ENCODE data around the gene CRACR2A. TPM values are rescaled to one million over a fixed set of nuclear protein-coding genes. Genes with fewer than 3 reads are reported as not detected.

Gene CRACR2A
- polyA plus RNA-seq, 2 of the 4 experiments (the other 2 are of a cell fraction) = 1.1 to 3.8 TPM

DNA sequence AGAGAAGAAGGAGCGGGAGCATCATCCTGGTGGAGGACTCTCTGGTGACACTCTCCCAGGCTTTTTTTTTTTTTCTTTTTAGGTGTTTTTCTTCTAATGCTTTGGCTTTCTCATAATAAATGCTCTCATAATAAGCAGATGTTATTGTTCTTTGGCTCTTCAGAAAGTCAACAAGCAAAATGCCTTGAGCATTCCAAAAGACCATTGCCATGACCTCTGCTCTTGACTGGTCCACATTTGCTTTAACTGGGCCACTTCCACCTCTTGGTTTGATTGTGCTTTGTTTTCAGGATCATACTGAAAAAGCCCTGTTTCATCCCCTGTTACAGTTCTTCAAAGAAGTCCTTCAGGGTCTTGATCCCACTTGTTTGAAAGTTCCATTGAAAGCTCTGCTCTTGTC is 36.9 kb downstream of the CRACR2A start:
- no peak for DNase-seq (ENCODE audit: low read depth in 1 of 2, low spot score in 1 of 2)
- no peak for ATAC-seq
- ChIA-PET CTCF (interaction anchor here (0.9 kb wide), 1 partner anchor 416 kb away, joined by 5 read pairs; no protein-coding TSS in a partner anchor), POLR2A (no interaction called here)
- Histone ChIP-seq H3K4me2 (no peak overlapping the region), H3K4me1 (no peaks in the 10 kb centered on the region), H3K4me3 (no peak overlapping the region), H3K27ac (no peak overlapping the region), H3K9me3 (no peaks in the 10 kb centered on the region)
- TF ChIP-seq POLR2A (IDR thresholded peaks at IDR 0.05; ENCODE audit: low read length) = no peak
- TF ChIP-seq CEBPB (IDR thresholded peaks at IDR 0.05) = no peak
- WGBS (ENCODE audit: missing lambda C conversion rate) = 48% methylated on average over 1 of the region's 1 CpG
- no peak for FAIRE-seq

DNA sequence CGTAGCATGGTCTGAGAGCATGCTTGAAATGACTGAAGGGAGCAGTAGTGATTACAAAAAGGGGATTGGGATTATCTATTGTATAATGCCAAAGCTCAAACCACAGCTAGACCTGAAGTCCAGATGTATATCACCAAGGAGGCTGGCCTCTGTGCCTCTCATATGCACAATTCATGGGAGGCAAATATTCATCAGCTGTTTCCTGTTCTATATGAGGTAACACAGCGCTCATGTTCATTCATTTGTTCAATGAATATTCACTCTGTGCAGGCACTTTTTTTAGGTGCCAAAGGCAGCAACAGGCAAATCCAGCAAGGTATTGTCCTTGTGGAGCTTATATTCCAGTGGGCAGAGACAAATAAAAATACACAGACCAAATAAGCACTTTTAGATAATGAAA is 39.0 kb downstream of the CRACR2A start:
- CTCF ChIA-PET = interaction anchor here (1.2 to 1.8 kb wide), 2 partner anchors 19 to 414 kb away, joined by 3 to 4 read pairs; no protein-coding TSS in a partner anchor
- no peak for TF ChIP-seq EHF (CRISPR knock-in tag; IDR thresholded peaks at IDR 0.05)
- no peak for TF ChIP-seq HEYL (CRISPR knock-in tag; IDR thresholded peaks at IDR 0.05)
- no peak for TF ChIP-seq KDM1A (IDR thresholded peaks at IDR 0.05; ENCODE audit: low read depth)
- TF ChIP-seq, protein P1, sequence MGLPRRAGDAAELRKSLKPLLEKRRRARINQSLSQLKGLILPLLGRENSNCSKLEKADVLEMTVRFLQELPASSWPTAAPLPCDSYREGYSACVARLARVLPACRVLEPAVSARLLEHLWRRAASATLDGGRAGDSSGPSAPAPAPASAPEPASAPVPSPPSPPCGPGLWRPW (IDR thresholded peaks at IDR 0.05) = no peak
- no peak for TF ChIP-seq RAD21 (conservative IDR thresholded peaks at IDR 0.05 in 1 of 2, IDR thresholded peaks at IDR 0.05 in 1 of 2)
- TF ChIP-seq TP53 (CRISPR knock-in tag; IDR thresholded peaks at IDR 0.05) = no peak
- TF ChIP-seq ZNF302 (CRISPR knock-in tag; IDR thresholded peaks at IDR 0.05) = no peak
- POLR2A ChIA-PET = no interaction called here
- H3K4me2 ChIP-seq = no peak overlapping the region
- no peak overlapping the region for H3K27ac ChIP-seq
- H3K9me3 ChIP-seq = no peaks in the 10 kb centered on the region
- ATAC-seq (no peak), DNase-seq (ENCODE audit: low read depth in 1 of 2, low spot score in 1 of 2) (no peak), FAIRE-seq (no peak)
- H3K4me1 ChIP-seq = no peaks in the 10 kb centered on the region
- no peak overlapping the region for H3K4me3 ChIP-seq
- 60% methylated on average over 2 of the region's 2 CpGs for WGBS (ENCODE audit: missing lambda C conversion rate)

GRCh38 chr12:3713483-3713882 is 39.4 kb downstream of the CRACR2A start:
- POLR2A ChIA-PET = no interaction called here
- H3K4me1 ChIP-seq = no peaks in the 10 kb centered on the region
- no peak overlapping the region for H3K4me3 ChIP-seq
- 39% methylated on average over 4 of the region's 4 CpGs for WGBS (ENCODE audit: missing lambda C conversion rate)
- no peak overlapping the region for H3K4me2 ChIP-seq
- DNase-seq (ENCODE audit: low read depth in 1 of 2, low spot score in 1 of 2) (no peak), ATAC-seq (no peak), FAIRE-seq (no peak)
- no peak for TF ChIP-seq HOXB5 (CRISPR knock-in tag; IDR thresholded peaks at IDR 0.05)
- no peak for TF ChIP-seq FOSB (CRISPR knock-in tag; IDR thresholded peaks at IDR 0.05)
- TF ChIP-seq CTCF (IDR thresholded peaks at IDR 0.05) = no peak
- TF ChIP-seq MAFK (IDR thresholded peaks at IDR 0.05; ENCODE audit: partially characterized antibody) = no peak
- CTCF ChIA-PET = interaction anchor here (1.2 to 1.8 kb wide), 2 partner anchors 18 to 413 kb away, joined by 3 to 4 read pairs; no protein-coding TSS in a partner anchor
- H3K9me3 ChIP-seq = no peaks in the 10 kb centered on the region
- H3K27ac ChIP-seq = no peak overlapping the region

GRCh38 chr12:3712209-3712992 is 40.5 kb downstream of the CRACR2A start:
- ATAC-seq = no peak
- CTCF ChIA-PET = interaction anchor here (0.9 to 1.8 kb wide), 2 partner anchors 9 to 17 kb away, joined by 4 to 6 read pairs; no protein-coding TSS in a partner anchor
- POLR2A ChIA-PET = no interaction called here

More at GRCh38 chr12:3712209-3712992, 40.5 kb downstream of the CRACR2A start:
- TF ChIP-seq CEBPB (IDR thresholded peaks at IDR 0.05) = no peak
- TF ChIP-seq ATOH8 (CRISPR knock-in tag; IDR thresholded peaks at IDR 0.05; ENCODE audit: low read depth) = no peak
- no peak for TF ChIP-seq HOXB13 (CRISPR knock-in tag; IDR thresholded peaks at IDR 0.05; ENCODE audit: low read depth)
- no peak for TF ChIP-seq BHLHE40 (IDR thresholded peaks at IDR 0.05; ENCODE audit: low read depth, low read length)
- TF ChIP-seq CBX2 (IDR thresholded peaks at IDR 0.05; ENCODE audit: borderline replicate concordance, low read depth) = no peak
- no peak for TF ChIP-seq RARB (CRISPR knock-in tag; IDR thresholded peaks at IDR 0.05)
- TF ChIP-seq SMC3 (IDR thresholded peaks at IDR 0.05) = no peak
- TF ChIP-seq POLR2A (IDR thresholded peaks at IDR 0.05; ENCODE audit: low read length) = no peak
- TF ChIP-seq HMGXB4 (CRISPR knock-in tag; IDR thresholded peaks at IDR 0.05; ENCODE audit: borderline replicate concordance) = no peak
- no peak for TF ChIP-seq CHD4 (IDR thresholded peaks at IDR 0.05; ENCODE audit: borderline replicate concordance)
- TF ChIP-seq RAD21 (conservative IDR thresholded peaks at IDR 0.05 in 1 of 2, IDR thresholded peaks at IDR 0.05 in 1 of 2) = no peak
- no peak for TF ChIP-seq ZFP36 (IDR thresholded peaks at IDR 0.05; ENCODE audit: borderline replicate concordance, partially characterized antibody)
- H3K27ac ChIP-seq = no peak overlapping the region
- FAIRE-seq (no peak), DNase-seq (ENCODE audit: low read depth in 1 of 2, low spot score in 1 of 2) (no peak)
- H3K9me3 ChIP-seq = no peaks in the 10 kb centered on the region
- H3K4me2 ChIP-seq = no peak overlapping the region
- no peak overlapping the region for H3K4me3 ChIP-seq
- 22% methylated on average over 3 of the region's 3 CpGs for WGBS (ENCODE audit: missing lambda C conversion rate)
- no peaks in the 10 kb centered on the region for H3K4me1 ChIP-seq

Measured in A549 (cell line).